Measurements from ENCODE around the gene PODNL1.

- TF ChIP-seq POLR2AphosphoS5 (IDR thresholded peaks at IDR 0.05; ENCODE audit: insufficient read depth in 1 of 2, low read depth in 1 of 2) (no peak), POLR2A (IDR thresholded peaks at IDR 0.05) (no peak)
- TF ChIP-seq, protein P1, sequence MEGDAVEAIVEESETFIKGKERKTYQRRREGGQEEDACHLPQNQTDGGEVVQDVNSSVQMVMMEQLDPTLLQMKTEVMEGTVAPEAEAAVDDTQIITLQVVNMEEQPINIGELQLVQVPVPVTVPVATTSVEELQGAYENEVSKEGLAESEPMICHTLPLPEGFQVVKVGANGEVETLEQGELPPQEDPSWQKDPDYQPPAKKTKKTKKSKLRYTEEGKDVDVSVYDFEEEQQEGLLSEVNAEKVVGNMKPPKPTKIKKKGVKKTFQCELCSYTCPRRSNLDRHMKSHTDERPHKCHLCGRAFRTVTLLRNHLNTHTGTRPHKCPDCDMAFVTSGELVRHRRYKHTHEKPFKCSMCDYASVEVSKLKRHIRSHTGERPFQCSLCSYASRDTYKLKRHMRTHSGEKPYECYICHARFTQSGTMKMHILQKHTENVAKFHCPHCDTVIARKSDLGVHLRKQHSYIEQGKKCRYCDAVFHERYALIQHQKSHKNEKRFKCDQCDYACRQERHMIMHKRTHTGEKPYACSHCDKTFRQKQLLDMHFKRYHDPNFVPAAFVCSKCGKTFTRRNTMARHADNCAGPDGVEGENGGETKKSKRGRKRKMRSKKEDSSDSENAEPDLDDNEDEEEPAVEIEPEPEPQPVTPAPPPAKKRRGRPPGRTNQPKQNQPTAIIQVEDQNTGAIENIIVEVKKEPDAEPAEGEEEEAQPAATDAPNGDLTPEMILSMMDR (IDR thresholded peaks at IDR 0.05) = no peak
Observed at GRCh38 chr19:13980340-13980739, 42.1 kb upstream of the PODNL1 start.
